Esophagus squamous epithelium (tissue), 4 donors: ENCODE results near the gene CATSPERD.

ENCODE experiments used
- CTCF ChIP-seq, 6 experiments: fragments of 450-650 bp in 4 of 6; fragments of 200-600 bp in 2 of 6; sonication (generic) in 2 of 6; IDR thresholded peaks; one replicate each; pipeline ENCODE4 v1.5.1; 2016 to 2019; ENCODE audit warnings: antibody characterized with exemption in 6 of 6, mild to moderate bottlenecking in 4 of 6, moderate library complexity in 4 of 6
- POLR2A ChIP-seq, 4 donors: fragments of 450-650 bp; IDR thresholded peaks; one replicate each; pipeline ENCODE4 v1.6.1; 2017; ENCODE audit warnings: antibody characterized with exemption in 4 of 4, mild to moderate bottlenecking in 4 of 4, moderate library complexity in 3 of 4

DNA sequence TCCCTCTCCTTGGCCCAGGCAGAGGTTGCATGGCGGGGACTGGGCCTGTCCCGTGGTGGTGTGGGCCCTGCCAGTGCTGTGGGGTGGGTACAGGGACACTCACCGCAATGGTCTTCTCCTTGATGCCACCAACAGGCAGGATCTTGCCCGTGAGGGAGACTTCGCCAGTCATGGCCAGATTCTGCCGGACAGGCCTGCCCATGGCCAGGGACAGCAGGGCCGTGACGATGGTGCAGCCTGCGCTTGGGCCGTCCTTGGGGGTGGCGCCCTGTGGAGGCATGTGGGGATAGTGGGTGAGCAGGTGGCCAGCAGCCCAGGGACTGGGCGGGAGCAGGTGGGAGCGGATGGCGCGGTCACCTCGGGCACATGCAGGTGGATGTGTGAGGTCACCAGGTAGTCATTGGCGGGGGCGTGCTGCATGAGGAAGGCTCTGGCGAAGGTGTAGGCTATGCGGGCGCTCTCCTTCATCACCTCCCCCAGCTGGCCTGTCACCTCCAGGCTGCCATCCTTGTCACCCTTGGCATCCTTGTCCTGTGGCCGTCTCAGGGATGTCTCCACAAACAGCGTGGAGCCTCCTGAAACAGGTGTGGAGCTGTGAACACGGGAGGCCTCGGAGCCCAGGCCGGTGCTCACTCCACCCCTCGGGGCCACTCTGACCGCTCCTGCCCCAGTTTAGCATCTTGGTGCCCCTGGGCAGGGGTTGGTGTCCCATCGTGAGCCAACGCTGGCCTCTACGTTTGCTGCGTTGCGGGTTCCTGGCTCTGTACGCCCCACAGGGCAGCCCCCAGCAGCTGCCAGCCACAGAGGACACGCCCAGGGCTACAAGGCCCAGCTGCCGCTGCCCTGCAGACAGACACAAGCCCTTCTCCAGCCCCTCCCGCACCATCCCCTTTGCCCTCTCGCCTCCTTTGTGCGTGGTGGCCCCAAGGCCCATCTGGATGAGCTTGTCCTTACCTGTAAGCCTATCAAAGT, 27.0 kb upstream of the CATSPERD start:
- TF ChIP-seq CTCF (IDR thresholded peaks at IDR 0.05), result no peak
- no peak for TF ChIP-seq POLR2A (IDR thresholded peaks at IDR 0.05)
